ENCODE data around the gene HUNK. TPM values are rescaled to one million over a fixed set of nuclear protein-coding genes. Genes with fewer than 3 reads are reported as not detected.

Gene HUNK
- total and polyA plus RNA-seq, 2 of the 8 experiments (the other 6 are each of a cell fraction or from before 2014, with no cell fraction given): 1.9 to 10.2 TPM

- 89% methylated on average over 13 of the region's 13 CpGs; no CpG with 5 or more reads in 1 of the 2 experiments for WGBS, 2 experiments (ENCODE audit: extremely low coverage in 1 of 2, insufficient coverage in 1 of 2, insufficient read length in 1 of 2, insufficient replicate concordance in 2 of 2, low coverage in 1 of 2, low lambda C conversion rate in 2 of 2, missing lambda C conversion rate in 1 of 2)
Measured at GRCh38 chr21:31905503-31906451, 33.0 kb downstream of the HUNK start.

More at GRCh38 chr21:31905503-31906451, 33.0 kb downstream of the HUNK start:
- no peak for DNase-seq (ENCODE audit: low read depth in 1 of 2, low spot score in 2 of 2)
- Histone ChIP-seq H2BK12ac (ENCODE audit: low read depth, low read length) (no peak overlapping the region), H3K18ac (ENCODE audit: extremely low read depth, low read length) (no peak overlapping the region), H3K4me3 (ENCODE audit: extremely low read depth in 1 of 4, insufficient read depth in 2 of 4, low read depth in 3 of 4, low read length in 4 of 4) (no peak overlapping the region), H2BK120ac (replicated peaks; ENCODE audit: low read depth, low read length) (no peak overlapping the region), H2BK20ac (ENCODE audit: low read length) (no peak overlapping the region), H2AK5ac (ENCODE audit: low read depth, low read length) (no peak overlapping the region), H4K20me1 (replicated peaks in 1 of 2; ENCODE audit: control insufficient read depth in 1 of 2, insufficient read depth in 2 of 2, low read length in 2 of 2) (no peaks in the 10 kb centered on the region), H3K23ac (ENCODE audit: insufficient read length) (no peak overlapping the region), H3K9me3 (ENCODE audit: insufficient read depth in 2 of 2, low read depth in 1 of 2, low read length in 1 of 2) (no peaks in the 10 kb centered on the region), H3K79me2 (ENCODE audit: control insufficient read depth in 1 of 2, insufficient read depth in 2 of 2, low read length in 2 of 2) (0 out of 4 replicates have a peak, but pooled peaks cover 0 to 4% of the 10 kb centered on the region in 2 experiments), H3K4me1 (replicated peaks in 1 of 4; ENCODE audit: control insufficient read depth in 3 of 4, insufficient read depth in 4 of 4, low read length in 3 of 4) (peaks cover 6 to 21% (median 10%) of the 10 kb centered on the region in 4 experiments), H3K23me2 (ENCODE audit: low read depth, low read length) (peaks cover 5% of the 10 kb centered on the region; the same call in 1 of the 2 replicates), H4K5ac (ENCODE audit: insufficient read length, low read depth, low read length) (no peak overlapping the region), H3K56ac (replicated peaks; ENCODE audit: insufficient read length, low read depth, low read length) (no peak overlapping the region), H4K91ac (replicated peaks; ENCODE audit: insufficient read length, low read length) (no peak overlapping the region), H3K36me3 (ENCODE audit: control insufficient read depth in 2 of 4, insufficient read depth in 4 of 4, low read length in 3 of 4) (no peaks in the 10 kb centered on the region), H4K8ac (ENCODE audit: extremely low read depth, insufficient read depth, low read length) (no peak overlapping the region), H2BK15ac (ENCODE audit: low read length) (no peak overlapping the region; the same call in 1 of the 2 replicates), H3K27me3 (replicated peaks in 1 of 4; ENCODE audit: control insufficient read depth in 3 of 4, extremely low read depth in 1 of 4, insufficient read depth in 3 of 4, low read length in 3 of 4) (no peaks in the 10 kb centered on the region), H2AFZ (ENCODE audit: low read length) (no peak overlapping the region), H3K27ac (ENCODE audit: low read depth, low read length) (no peak overlapping the region), H3K4ac (replicated peaks; ENCODE audit: insufficient read length, low read depth, low read length) (no peak overlapping the region), H3K79me1 (ENCODE audit: low read depth, low read length) (no peaks in the 10 kb centered on the region), H3K9ac (replicated peaks in 1 of 4; ENCODE audit: extremely low read depth in 1 of 4, low read depth in 3 of 4, low read length in 3 of 4) (no peak overlapping the region), H2BK5ac (ENCODE audit: low read depth, low read length) (no peak overlapping the region), H3K4me2 (ENCODE audit: insufficient read depth in 1 of 2, low read depth in 2 of 2, low read length in 2 of 2) (no peak overlapping the region), H3K14ac (ENCODE audit: insufficient read length) (no peak overlapping the region)
- CTCF ChIA-PET (ENCODE audit: partially characterized antibody): interaction anchor here (0.7 to 1.2 kb wide), 4 partner anchors 40 to 353 kb away, joined by 3 to 4 read pairs (median 3); no protein-coding TSS in a partner anchor
- no peak for FAIRE-seq
- TF ChIP-seq SP1 (IDR thresholded peaks at IDR 0.05; ENCODE audit: low read depth, low read length) (no peak), NRF1 (IDR thresholded peaks at IDR 0.05; ENCODE audit: low read depth, low read length) (no peak)
- POLR2A ChIA-PET (ENCODE audit: partially characterized antibody): interaction anchor here (2.1 kb wide), 1 partner anchor 10 kb away, joined by 6 read pairs; no protein-coding TSS in a partner anchor
